IPS-18c (cell line): ENCODE data around the gene LPP.

Source experiments
- H3K4me3 ChIP-seq: 2 replicates; pipeline ENCODE4 v1.7.0; 2013; ENCODE audit warnings: low read depth, mild to moderate bottlenecking, low read length, moderate library complexity; ENCODE audit not compliant: insufficient read depth
- H3K9me3 ChIP-seq: one replicate; pipeline ENCODE4 v1.6.1; 2013; ENCODE audit warnings: mild to moderate bottlenecking, low read length, moderate library complexity; ENCODE audit not compliant: control insufficient read depth, insufficient read depth

The LPP gene

DNA sequence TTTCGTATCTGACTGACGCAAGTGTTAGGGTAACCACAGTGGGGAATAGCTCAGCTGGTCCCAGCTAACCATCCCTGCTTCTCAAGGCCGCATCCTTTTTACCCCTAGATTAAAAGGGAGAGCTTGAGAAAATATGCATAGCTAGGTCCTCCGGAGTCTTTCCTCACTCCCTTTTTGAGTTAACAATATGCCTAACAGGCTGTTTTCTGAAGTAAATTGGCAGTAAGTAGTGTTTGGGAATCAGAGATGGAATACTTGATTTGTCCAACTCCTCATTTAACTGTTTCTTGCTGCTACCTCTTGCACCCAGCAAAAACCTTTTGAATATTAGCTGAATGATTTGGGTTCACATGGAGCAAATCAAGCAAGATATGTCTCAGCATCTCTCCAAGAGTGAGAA is 326.1 kb downstream of the LPP start:
- H3K4me3 ChIP-seq, result no peak overlapping the region

GRCh38 chr3:188482929-188483328 is 329.0 kb downstream of the LPP start:
- no peak overlapping the region for H3K4me3 ChIP-seq
- H3K9me3 ChIP-seq, result no peaks in the 10 kb centered on the region

More for the DNA sequence above, 326.1 kb downstream of the LPP start:
- H3K9me3 ChIP-seq, result no peaks in the 10 kb centered on the region

DNA sequence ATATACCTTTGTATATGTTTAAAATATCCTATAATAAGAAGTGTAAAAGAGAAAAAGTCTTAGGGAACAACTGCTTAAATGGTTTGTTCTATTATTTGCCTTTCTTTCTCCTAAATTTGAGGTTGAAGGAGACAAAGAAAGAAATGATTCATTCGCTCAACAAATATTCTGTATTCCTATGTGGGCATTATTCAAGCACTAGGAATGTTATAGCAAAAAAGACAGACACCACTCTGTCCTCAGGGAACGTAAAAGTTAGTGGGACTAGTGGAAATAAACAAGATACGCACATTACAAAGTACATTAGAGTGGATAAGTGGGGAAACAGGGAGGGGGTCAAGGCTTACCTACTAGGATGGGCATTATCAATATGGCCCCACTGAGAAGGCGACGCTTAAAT is 332.2 kb downstream of the LPP start:
- H3K4me3 ChIP-seq, result no peak overlapping the region
- H3K9me3 ChIP-seq, result no peaks in the 10 kb centered on the region

DNA sequence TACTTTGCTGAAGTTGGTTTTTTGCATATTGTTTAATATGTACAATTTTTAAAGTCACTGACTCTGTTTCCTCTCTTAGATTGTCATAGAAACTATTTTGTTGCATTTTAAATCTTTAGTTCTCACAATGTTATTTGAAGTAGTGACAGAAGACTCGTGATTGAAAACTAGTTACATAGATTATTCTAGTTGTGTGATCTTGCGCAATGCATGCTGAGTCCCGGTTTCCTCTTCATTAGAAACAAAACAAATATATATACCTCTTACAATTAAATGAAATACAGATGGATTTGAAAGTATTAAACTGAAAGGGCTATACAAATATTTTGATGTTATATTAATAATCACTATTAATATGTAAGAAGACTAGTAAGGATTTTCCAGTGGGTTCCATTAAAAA is 333.0 kb downstream of the LPP start:
- Histone ChIP-seq H3K9me3 (no peaks in the 10 kb centered on the region), H3K4me3 (no peak overlapping the region)

- Histone ChIP-seq H3K4me3 (no peak overlapping the region), H3K9me3 (no peaks in the 10 kb centered on the region)
Observed at GRCh38 chr3:188487652-188488051, 333.7 kb downstream of the LPP start.

DNA sequence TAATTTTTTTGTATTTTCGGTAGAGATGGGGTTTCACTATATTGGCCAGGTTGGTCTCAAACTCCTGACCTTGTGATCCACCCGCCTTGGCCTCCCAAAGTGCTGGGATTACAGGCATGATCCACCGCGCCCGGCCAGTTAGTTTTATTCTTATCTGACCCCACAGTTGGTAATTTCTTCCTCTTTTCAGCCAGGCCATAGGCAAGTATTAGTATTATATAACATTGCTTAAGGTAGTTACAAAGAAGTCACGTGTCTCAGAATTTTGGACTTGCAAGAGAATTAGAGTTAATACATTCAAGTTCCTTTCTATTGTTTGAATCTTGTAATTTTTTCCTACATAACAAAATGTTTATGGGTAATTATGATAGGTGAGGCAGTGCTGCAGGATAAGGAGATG is 334.8 kb downstream of the LPP start:
- H3K9me3 ChIP-seq, result no peaks in the 10 kb centered on the region
- no peak overlapping the region for H3K4me3 ChIP-seq

GRCh38 chr3:188489639-188490405 is 335.9 kb downstream of the LPP start:
- no peaks in the 10 kb centered on the region for H3K9me3 ChIP-seq
- H3K4me3 ChIP-seq, result no peak overlapping the region

DNA sequence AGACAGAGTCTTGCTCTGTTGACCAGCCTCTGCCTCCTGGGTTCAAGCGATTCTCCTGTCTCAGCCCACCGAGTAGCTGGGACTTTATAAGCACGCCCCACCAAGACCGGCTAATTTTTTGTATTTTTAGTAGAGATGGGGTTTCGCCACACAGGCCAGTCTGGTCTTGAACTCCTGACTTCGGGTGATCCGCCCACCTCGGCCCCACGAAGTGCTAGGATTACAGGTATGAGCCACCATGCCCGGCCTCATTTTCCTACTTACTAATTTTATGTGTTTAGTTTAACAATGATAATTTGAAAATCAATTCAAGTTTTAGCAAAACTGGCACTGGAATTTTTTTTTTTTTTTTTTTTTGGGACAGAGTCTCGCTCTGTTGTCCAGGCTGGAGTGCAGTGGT is 336.5 kb downstream of the LPP start:
- Histone ChIP-seq H3K4me3 (no peak overlapping the region), H3K9me3 (no peaks in the 10 kb centered on the region)

DNA sequence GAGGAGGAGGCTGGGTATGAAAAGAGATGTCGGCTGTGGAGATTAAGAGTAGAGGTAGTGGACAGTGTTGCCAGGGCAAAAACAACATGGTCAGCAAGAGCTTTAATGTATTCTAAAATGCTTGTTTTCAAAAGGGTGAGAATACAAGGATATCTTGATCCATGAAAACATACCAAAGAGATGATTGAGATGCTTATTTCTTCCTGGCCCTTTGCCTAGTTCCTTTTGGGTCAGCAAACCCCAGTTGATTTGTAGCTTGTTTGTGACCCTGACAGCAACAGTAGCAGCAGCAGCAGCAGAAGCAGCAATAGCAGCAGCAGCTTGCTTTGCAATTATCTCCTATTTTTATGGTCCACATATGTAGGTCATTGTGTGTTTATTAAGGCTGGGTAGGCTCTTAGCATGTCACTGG is 337.3 kb downstream of the LPP start:
- Histone ChIP-seq H3K9me3 (no peaks in the 10 kb centered on the region), H3K4me3 (no peak overlapping the region)

GRCh38 chr3:188496390-188496789 is 342.4 kb downstream of the LPP start:
- Histone ChIP-seq H3K4me3 (no peak overlapping the region), H3K9me3 (no peaks in the 10 kb centered on the region)

DNA sequence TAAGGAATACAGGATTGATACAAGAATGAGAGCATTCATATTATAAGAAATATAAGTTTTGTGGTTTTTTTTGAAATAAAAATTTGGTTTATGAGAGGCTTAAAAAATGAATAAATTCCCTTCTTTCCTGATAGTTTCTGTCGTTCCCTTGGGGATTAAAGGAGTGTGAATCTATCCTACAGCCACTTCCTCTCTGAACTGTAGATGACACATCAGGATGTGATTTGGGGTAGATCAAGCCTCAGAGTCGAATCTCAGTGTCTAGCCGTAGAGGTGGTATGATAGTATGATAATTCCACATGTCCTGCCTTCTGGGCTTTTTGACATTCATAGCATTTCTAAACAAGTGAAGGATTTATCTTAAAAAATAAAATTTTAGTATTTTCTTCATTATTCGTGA is 343.1 kb downstream of the LPP start:
- Histone ChIP-seq H3K9me3 (no peaks in the 10 kb centered on the region), H3K4me3 (no peak overlapping the region)

DNA sequence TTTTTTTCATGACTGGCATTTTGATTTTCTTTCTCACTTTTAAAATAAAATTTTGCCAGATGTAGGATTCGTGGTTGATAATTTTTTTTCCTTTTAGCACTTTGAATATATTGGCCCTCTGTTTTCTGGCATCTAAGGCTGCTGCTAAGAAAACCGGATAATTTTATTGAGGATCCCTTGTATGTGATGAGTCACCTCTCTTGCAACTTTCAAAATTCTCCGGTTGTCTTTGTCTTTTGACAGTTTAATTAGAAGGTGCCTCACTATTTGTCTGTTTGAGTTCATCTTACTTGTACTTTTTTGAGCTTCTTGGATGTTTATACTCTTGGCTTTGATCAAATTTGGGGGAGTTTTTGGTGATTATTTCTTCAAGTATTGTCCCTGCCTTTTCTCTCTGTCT is 349.7 kb downstream of the LPP start:
- no peaks in the 10 kb centered on the region for H3K9me3 ChIP-seq

GRCh38 chr3:188505151-188505550 is 351.2 kb downstream of the LPP start:
- no peaks in the 10 kb centered on the region for H3K9me3 ChIP-seq
- no peak overlapping the region for H3K4me3 ChIP-seq

More for the DNA sequence above, 349.7 kb downstream of the LPP start:
- no peak overlapping the region for H3K4me3 ChIP-seq

GRCh38 chr3:188505911-188506310 is 352.0 kb downstream of the LPP start:
- H3K9me3 ChIP-seq, result no peaks in the 10 kb centered on the region

DNA sequence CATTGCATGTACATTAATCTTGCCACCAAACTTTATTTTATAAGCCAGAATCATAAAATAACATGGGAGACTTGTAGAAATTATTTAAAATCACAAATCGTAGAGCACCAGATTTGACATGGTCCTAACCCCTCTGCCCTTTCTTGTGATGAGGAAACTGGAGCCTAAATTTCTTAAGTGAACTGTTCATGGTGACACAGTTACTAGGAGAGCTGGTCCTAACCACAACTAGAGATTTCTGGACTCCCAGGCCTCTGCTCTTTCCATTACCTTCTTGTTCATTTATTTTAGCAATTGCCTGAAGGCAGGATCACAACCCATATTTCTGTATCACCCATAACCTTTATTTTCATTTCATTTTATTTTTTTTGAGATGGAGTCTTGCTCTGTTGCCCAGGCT is 352.5 kb downstream of the LPP start:
- no peaks in the 10 kb centered on the region for H3K9me3 ChIP-seq
- no peak overlapping the region for H3K4me3 ChIP-seq

More at GRCh38 chr3:188505911-188506310, 352.0 kb downstream of the LPP start:
- H3K4me3 ChIP-seq, result no peak overlapping the region

- Histone ChIP-seq H3K4me3 (no peak overlapping the region), H3K9me3 (peaks cover 3% of the 10 kb centered on the region)
Observed at GRCh38 chr3:188507244-188507720, 353.3 kb downstream of the LPP start.

DNA sequence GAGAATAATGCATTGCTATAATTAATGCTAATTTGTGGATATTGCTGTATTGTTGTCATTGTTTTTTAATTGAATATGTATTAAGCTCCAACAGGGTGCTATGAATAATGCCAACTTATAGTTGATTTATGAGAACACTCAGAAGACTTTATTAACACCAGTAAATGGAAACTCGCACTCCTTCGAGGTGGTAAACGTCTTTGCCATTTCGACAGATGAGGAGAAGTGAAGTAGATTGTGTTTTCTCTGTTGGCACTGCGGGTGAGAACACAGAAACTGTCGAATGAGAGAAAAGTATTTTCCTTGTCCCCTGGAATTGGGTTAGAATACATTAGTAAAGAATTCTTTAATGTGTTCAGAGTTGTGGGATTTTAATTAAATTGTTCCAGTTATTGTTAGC is 354.5 kb downstream of the LPP start:
- no peak overlapping the region for H3K4me3 ChIP-seq

DNA sequence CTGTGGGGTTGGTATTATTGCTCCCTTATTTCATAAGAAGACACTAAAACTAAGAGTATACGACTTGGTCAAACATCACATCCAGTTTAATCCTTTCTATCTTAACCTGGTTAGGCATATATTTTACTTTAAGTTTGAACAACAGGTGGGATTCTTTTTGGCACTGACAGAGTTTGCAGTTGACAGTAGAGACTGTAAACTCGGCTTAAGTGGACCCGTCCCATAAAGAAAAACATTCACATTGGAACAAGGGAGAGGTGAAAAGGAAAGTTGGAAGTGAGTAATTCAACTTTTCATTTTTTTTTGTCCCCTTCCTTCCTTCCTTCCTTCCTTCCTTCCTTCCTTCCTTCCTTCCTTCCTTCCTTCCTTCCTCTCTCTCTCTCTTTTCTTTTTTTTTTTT is 355.4 kb downstream of the LPP start:
- peaks cover 3% of the 10 kb centered on the region for H3K9me3 ChIP-seq
- no peak overlapping the region for H3K4me3 ChIP-seq

More for the DNA sequence above, 354.5 kb downstream of the LPP start:
- H3K9me3 ChIP-seq, result peaks cover 3% of the 10 kb centered on the region

DNA sequence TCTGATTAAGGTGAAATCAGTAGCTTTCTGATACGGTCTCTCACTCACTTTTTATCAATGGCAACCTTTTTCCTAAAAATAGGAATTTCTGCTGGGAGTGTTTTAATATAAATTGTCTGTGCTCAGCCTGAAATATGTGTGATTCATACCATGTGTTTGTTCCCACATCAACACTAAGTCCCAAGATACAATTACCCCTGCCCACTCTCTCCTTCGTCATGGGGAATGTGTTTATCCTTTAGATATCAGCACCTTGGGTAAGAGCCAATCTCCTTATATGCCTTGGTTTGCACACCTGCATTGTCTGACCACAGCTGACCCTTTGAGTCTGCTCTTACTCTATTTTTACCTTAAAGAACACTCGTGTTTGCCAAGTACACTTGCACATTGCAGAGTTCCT is 356.4 kb downstream of the LPP start:
- Histone ChIP-seq H3K4me3 (no peak overlapping the region), H3K9me3 (peaks cover 3% of the 10 kb centered on the region)
